Measurements from ENCODE around the gene ODAD2. TPM values are rescaled to one million over a fixed set of nuclear protein-coding genes. Genes with fewer than 3 reads are reported as not detected.
"Not testable (repeated sequence)": the region's sequence is repeated elsewhere in the genome, so short reads cannot be mapped to it uniquely, and the experiment has no call there.

The ODAD2 gene
- total RNA-seq, 1 experiment from 2014 or later = not detected

GRCh38 chr10:27982875-27983543 lies 15.9 kb downstream of the ODAD2 start:
- in situ Hi-C loops (cut with HindIII; ENCODE audit: low sequenced_read_pairs) = no loop called here
- no peak for DNase-seq (ENCODE audit: low spot score)

GRCh38 chr10:27981744-27982143 lies 17.1 kb downstream of the ODAD2 start:
- no peak for DNase-seq (ENCODE audit: low spot score)
- in situ Hi-C loops (cut with HindIII; ENCODE audit: low sequenced_read_pairs) = no loop called here

DNA sequence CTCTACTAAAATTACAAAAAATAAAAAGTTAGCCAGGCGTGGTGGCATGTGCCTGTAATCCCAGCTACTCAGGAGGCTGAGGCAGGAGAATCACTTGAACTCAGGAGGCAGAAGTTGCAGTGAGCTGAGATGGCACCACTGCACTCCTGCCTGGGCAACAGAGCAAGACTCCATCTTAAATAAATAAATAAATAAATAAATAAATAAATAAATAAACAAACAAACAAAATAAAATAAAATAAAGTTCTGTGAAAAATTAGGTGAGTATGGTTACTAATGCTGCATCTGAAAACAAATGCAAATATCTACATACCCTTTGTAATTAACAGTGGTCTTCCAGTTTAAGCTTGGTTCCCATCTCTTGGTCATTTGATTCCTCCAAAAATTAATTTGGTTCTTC lies 28.1 kb downstream of the ODAD2 start:
- in situ Hi-C loops (cut with HindIII; ENCODE audit: low sequenced_read_pairs); DNase-seq (ENCODE audit: low spot score): not testable (repeated sequence)

- DNase-seq (ENCODE audit: low spot score); in situ Hi-C loops (cut with HindIII; ENCODE audit: low sequenced_read_pairs): not testable (repeated sequence)
Observed at GRCh38 chr10:27969931-27970330, 28.9 kb downstream of the ODAD2 start.

DNA sequence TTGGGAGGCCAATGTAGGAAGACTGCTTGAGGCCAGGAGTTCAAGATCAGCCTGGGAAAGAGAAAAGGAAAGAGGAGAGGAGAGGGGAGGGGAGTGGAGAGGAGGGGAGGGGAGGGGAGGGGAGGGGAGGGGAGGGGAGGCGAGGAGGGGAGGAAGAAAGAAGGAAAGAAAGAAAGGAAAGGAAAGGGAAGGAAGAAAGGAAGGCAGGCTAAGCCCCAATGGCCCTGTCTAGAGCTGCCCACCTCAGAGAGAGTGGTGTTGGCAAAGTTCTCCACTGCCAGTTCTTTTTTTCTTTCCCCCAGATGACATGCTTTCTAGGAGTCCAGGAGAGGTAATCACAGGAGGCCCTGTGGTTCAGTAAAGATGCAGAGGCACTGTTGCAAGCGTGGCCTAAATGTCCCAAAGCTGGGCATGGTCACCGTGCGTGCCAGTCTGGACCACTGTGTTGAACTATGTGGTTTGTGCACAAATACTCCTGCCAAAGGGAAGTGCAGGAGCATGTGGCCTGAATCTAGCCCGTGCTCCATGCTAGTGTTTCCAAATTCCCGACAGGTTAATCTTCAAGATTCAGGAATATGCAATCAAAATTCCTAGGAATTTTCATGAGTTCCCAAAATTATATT lies 39.7 kb downstream of the ODAD2 start:
- in situ Hi-C loops (cut with HindIII; ENCODE audit: low sequenced_read_pairs) = no loop called here
- DNase-seq (ENCODE audit: low spot score) = no peak

GRCh38 chr10:27958383-27958782 lies 40.5 kb downstream of the ODAD2 start:
- in situ Hi-C loops (cut with HindIII; ENCODE audit: low sequenced_read_pairs); DNase-seq (ENCODE audit: low spot score): not testable (repeated sequence)

GRCh38 chr10:27950242-27950564 lies 48.7 kb downstream of the ODAD2 start:
- DNase-seq (ENCODE audit: low spot score) = no peak
- in situ Hi-C loops (cut with HindIII; ENCODE audit: low sequenced_read_pairs) = no loop called here

GRCh38 chr10:27949528-27950241 lies 49.2 kb downstream of the ODAD2 start:
- no peak for DNase-seq (ENCODE audit: low spot score)
- in situ Hi-C loops (cut with HindIII; ENCODE audit: low sequenced_read_pairs) = no loop called here

GRCh38 chr10:27948186-27948585 lies 50.7 kb downstream of the ODAD2 start:
- no peak for DNase-seq (ENCODE audit: low spot score)
- in situ Hi-C loops (cut with HindIII; ENCODE audit: low sequenced_read_pairs) = no loop called here

DNA sequence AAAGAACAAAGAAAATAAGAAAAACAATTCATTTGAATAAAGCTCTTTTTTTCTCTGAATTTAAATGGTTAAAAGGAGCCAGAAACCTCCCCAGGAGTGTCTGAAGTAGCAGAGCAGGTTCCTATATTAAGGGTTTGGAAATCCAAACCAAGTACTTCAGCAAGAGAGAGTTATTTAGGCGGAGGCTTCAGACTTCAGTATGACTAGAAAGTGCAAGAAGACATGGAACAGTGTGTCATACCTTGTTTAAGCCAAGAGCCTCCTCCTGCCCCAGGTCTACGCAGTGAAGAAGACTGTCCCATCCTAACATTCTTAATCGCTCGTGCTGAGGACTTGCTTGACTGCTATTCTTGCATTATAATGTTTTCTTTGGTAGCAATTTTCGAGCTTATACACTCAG lies 51.3 kb downstream of the ODAD2 start:
- no peak for DNase-seq (ENCODE audit: low spot score)
- in situ Hi-C loops (cut with HindIII; ENCODE audit: low sequenced_read_pairs) = no loop called here

- DNase-seq (ENCODE audit: low spot score) = no peak
- in situ Hi-C loops (cut with HindIII; ENCODE audit: low sequenced_read_pairs) = no loop called here
Observed at GRCh38 chr10:27944005-27944404, 54.9 kb downstream of the ODAD2 start.

DNA sequence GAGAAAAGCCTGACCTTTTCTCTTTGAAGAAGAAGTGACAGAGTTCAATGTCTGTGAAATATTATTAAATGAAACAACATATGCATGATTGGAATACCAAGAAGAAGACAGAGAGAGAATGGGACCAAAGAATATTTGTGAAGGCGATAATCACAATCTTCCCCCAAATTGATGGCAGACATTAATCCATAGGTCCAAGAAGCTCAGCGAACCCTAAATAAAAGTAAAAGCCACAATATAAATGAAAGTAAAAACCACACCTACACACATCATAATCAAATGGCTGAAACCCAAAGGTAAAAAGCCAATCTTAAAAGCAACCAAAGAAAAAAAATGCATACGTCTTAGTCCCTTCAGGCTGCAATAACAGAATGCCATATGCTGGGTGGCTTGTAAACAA lies 84.0 kb downstream of the ODAD2 start:
- no peak for DNase-seq (ENCODE audit: low spot score)
- in situ Hi-C loops (cut with HindIII; ENCODE audit: low sequenced_read_pairs) = no loop called here

DNA sequence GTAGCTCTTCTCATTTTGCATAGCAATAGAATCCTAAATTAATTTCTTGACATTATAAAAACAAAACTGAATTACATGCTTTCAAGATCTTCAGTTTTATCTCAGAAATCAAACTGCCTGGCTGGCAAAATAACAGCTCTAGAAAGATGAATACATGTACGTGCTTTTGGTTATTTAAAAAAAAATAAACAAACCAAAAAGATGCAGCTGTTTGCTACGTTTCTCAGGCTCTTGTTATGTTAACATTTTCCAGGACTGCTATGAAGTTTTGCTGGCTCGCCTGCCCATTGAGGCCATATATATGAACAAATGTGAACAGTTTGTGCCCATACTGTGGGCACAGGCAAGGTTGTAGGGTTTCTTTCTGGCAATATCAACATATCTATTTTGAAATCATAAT lies 86.6 kb downstream of the ODAD2 start:
- DNase-seq (ENCODE audit: low spot score) = no peak
- in situ Hi-C loops (cut with HindIII; ENCODE audit: low sequenced_read_pairs) = no loop called here

DNA sequence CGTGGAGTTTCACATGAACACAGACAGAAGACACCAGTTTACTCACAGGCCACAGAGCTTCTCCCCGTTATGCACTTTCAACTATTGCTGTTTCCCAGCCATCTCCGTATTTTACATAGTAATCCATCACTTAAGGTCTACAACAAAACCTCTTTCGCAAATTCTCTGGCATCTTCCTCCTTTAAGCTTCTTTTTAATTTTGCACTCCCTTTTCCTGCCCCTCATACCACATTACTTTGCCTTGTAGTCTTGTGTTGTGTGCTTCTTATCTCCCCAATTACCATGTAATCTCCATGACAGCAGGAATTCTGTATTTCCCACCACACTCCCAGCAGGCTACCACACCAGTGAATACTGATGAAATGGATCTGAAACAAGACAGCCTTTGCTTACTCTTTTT lies 87.3 kb downstream of the ODAD2 start:
- no peak for DNase-seq (ENCODE audit: low spot score)
- in situ Hi-C loops (cut with HindIII; ENCODE audit: low sequenced_read_pairs) = no loop called here

DNA sequence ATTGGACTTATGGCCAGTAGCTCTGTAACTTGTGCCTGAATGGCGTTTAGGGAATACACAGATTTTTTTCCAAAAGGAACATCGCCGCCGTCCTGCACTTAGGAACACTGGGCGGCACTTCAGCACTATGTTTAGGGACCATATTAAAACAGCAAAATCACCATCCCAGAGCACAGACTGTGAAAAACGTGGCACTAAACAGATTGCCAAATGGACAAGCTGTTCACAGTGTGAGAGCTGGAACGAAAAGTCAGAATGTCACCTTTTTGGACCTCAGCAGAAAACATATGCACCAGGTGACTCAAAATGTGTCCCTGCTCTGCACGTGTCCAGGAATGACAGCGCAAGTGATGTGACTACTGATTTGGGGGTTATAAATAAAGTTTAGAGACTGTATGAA lies 87.9 kb downstream of the ODAD2 start:
- in situ Hi-C loops (cut with HindIII; ENCODE audit: low sequenced_read_pairs) = no loop called here
- DNase-seq (ENCODE audit: low spot score) = peak; percentile 97

DNA sequence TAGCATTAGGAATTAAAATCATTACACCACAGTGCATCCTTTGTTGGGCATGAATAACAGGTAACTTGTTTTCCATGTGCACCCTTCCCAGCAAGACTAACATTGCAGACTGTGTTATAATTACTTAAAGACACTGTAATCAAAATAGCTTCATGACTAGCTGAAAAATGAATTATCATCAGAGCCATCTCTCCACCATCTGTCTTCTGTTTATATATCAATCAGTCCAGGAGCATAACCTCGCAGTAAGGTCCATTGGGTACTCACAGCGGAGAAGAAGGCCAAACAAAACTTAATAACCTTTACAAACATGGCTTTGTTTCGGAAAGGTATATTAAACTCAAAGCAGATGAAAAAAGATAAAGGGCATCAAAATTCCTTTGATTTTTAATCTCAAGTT lies 90.6 kb downstream of the ODAD2 start:
- in situ Hi-C loops (cut with HindIII; ENCODE audit: low sequenced_read_pairs) = no loop called here
- DNase-seq (ENCODE audit: low spot score) = peak; percentile 67

GRCh38 chr10:27899485-27899884 lies 99.4 kb downstream of the ODAD2 start:
- in situ Hi-C loops (cut with HindIII; ENCODE audit: low sequenced_read_pairs); DNase-seq (ENCODE audit: low spot score): not testable (repeated sequence)

- in situ Hi-C loops (cut with HindIII; ENCODE audit: low sequenced_read_pairs) = no loop called here
- DNase-seq (ENCODE audit: low spot score) = no peak
Observed at GRCh38 chr10:27899058-27899457, 99.8 kb downstream of the ODAD2 start.

GRCh38 chr10:27893358-27893954 lies 105.4 kb downstream of the ODAD2 start:
- DNase-seq (ENCODE audit: low spot score) = no peak
- in situ Hi-C loops (cut with HindIII; ENCODE audit: low sequenced_read_pairs) = no loop called here

GRCh38 chr10:27890971-27891370 lies 107.9 kb downstream of the ODAD2 start:
- DNase-seq (ENCODE audit: low spot score) = no peak
- in situ Hi-C loops (cut with HindIII; ENCODE audit: low sequenced_read_pairs) = no loop called here
